SK-N-SH (cell line): ENCODE data around the gene AK5. TPM values are rescaled to one million over a fixed set of nuclear protein-coding genes. Genes with fewer than 3 reads are reported as not detected.

Source experiments
- CTCF ChIA-PET: fragments of 300-600, 350-600 bp; formaldehyde crosslinking; extraction: SDS; loops from one replicate; lab custom pipeline; 2021; lab: Yijun Ruan, JAX
- POLR2A ChIA-PET: fragments of 350-600 bp; sonication (Branson Sonifier 250); formaldehyde crosslinking; extraction: SDS; loops from one replicate; lab custom pipeline; 2020; ENCODE audit warnings: antibody characterized with exemption, inconsistent platforms; lab: Yijun Ruan, JAX
- DNase-seq: peaks from one replicate; pipeline ENCODE4 v3.0.0; 2012
- H2AFZ ChIP-seq: fragments of 200-600 bp; sonication (generic); 2 replicates; pipeline ENCODE4 v1.8.1; 2016; ENCODE audit warnings: antibody characterized with exemption, mild to moderate bottlenecking, low read depth
- H3F3A ChIP-seq: fragments of 200-600 bp; sonication (generic); replicated peaks from 2 replicates; pipeline ENCODE3; 2016; ENCODE audit warnings: antibody characterized with exemption, mild to moderate bottlenecking; ENCODE audit not compliant: insufficient read depth
- H3K27ac ChIP-seq, 2 experiments: fragments of 200-500 bp in 1 of 2; fragments of 200-600 bp in 1 of 2; sonication (Bioruptor generic) in 1 of 2; sonication (generic), shearing (Covaris generic) in 1 of 2; 2 replicates each; pipeline versions ENCODE4 v1.5.1 to v1.6.1; 2014 to 2016; ENCODE audit warnings: low read depth in 2 of 2, inconsistent platforms in 1 of 2, low read length in 1 of 2, mild to moderate bottlenecking in 1 of 2, mixed read lengths in 1 of 2
- H3K27me3 ChIP-seq: fragments of 200-600 bp; sonication (generic), shearing (Covaris generic); 2 replicates; pipeline ENCODE4 v1.6.1; 2016; ENCODE audit warnings: mixed run types; ENCODE audit not compliant: insufficient read depth
- H3K36me3 ChIP-seq, 2 experiments: fragments of 200-500 bp in 1 of 2; fragments of 200-600 bp in 1 of 2; sonication (Bioruptor generic) in 1 of 2; sonication (generic) in 1 of 2; replicated peaks in 1 of 2; 2 replicates each; pipeline versions ENCODE3 to v1.5.1; 2014 to 2016; ENCODE audit warnings: low read length in 1 of 2, mild to moderate bottlenecking in 1 of 2; ENCODE audit not compliant: insufficient read depth in 2 of 2, control insufficient read depth in 1 of 2
- H3K4me1 ChIP-seq, 2 experiments: fragments of 200-500 bp in 1 of 2; fragments of 200-600 bp in 1 of 2; sonication (Bioruptor generic) in 1 of 2; sonication (generic), shearing (Covaris generic) in 1 of 2; 2 replicates each; pipeline versions ENCODE4 v1.5.1 to v1.6.1; 2014 to 2016; ENCODE audit warnings: low read depth in 1 of 2, low read length in 1 of 2, mixed run types in 1 of 2; ENCODE audit not compliant: insufficient read depth in 2 of 2, control insufficient read depth in 1 of 2
- H3K4me2 ChIP-seq: fragments of 200-600 bp; sonication (generic), shearing (Covaris generic); 2 replicates; pipeline ENCODE4 v1.6.1; 2017; ENCODE audit warnings: mixed run types
- H3K4me3 ChIP-seq, 2 experiments: fragments of 200-500 bp in 1 of 2; fragments of 200-600 bp in 1 of 2; sonication (Bioruptor generic) in 1 of 2; sonication (generic), shearing (Covaris generic) in 1 of 2; 2 replicates each; pipeline versions ENCODE4 v1.5.1 to v1.8.1; 2014 to 2016; ENCODE audit warnings: low read depth in 2 of 2, inconsistent platforms in 1 of 2, low read length in 1 of 2, mild to moderate bottlenecking in 1 of 2, mixed read lengths in 1 of 2, moderate library complexity in 1 of 2
- H3K79me2 ChIP-seq: fragments of 200-600 bp; sonication (generic); 2 replicates; pipeline ENCODE4 v1.8.1; 2017; ENCODE audit warnings: mild to moderate bottlenecking; ENCODE audit not compliant: insufficient read depth
- H3K9ac ChIP-seq: fragments of 200-600 bp; sonication (generic); 2 replicates; pipeline ENCODE4 v1.6.1; 2017; ENCODE audit warnings: mixed run types
- H3K9me2 ChIP-seq: fragments of 200-600 bp; sonication (generic); 2 replicates; pipeline ENCODE4 v1.6.1; 2017; ENCODE audit warnings: mixed run types
- H3K9me3 ChIP-seq: fragments of 200-600 bp; sonication (generic); 2 replicates; pipeline ENCODE4 v1.6.1; 2017; ENCODE audit warnings: mixed run types, mild to moderate bottlenecking, moderate library complexity
- H4K20me1 ChIP-seq: fragments of 200-600 bp; sonication (generic); 2 replicates; pipeline ENCODE4 v1.6.1; 2017; ENCODE audit warnings: mild to moderate bottlenecking, mixed run types; ENCODE audit not compliant: insufficient read depth
- ELF1 ChIP-seq: IDR thresholded peaks from 2 replicates; pipeline ENCODE4 v1.4.0; 2012
- EZH2phosphoT487 ChIP-seq: fragments of 200-600 bp; sonication (generic); IDR thresholded peaks from 2 replicates; pipeline ENCODE4 v1.6.1; 2017; ENCODE audit warnings: low read depth, mixed run types, mild to moderate bottlenecking, antibody characterized with exemption, moderate library complexity, borderline replicate concordance
- FOXJ3 ChIP-seq: sonication (generic); formaldehyde crosslinking; IDR thresholded peaks from 2 replicates; pipeline ENCODE4 v1.5.1; 2020; ENCODE audit warnings: mild to moderate bottlenecking, missing genetic modification reagents
- FOXM1 ChIP-seq: IDR thresholded peaks from 2 replicates; pipeline ENCODE4 v1.4.0; 2012; ENCODE audit warnings: low read depth, mild to moderate bottlenecking
- MEF2A ChIP-seq: IDR thresholded peaks from 2 replicates; pipeline ENCODE4 v1.4.0; 2012; ENCODE audit warnings: low read depth, borderline replicate concordance
- MXI1 ChIP-seq: IDR thresholded peaks from 2 replicates; pipeline ENCODE4 v1.6.1; 2012; ENCODE audit warnings: mild to moderate bottlenecking, low read depth, low read length, improper control_type of control experiment
- NFIC ChIP-seq: IDR thresholded peaks from 2 replicates; pipeline ENCODE4 v1.4.0; 2012; ENCODE audit warnings: borderline replicate concordance
- NRF1 ChIP-seq: IDR thresholded peaks from 2 replicates; pipeline ENCODE4 v1.6.1; 2012; ENCODE audit warnings: low read depth, mild to moderate bottlenecking, low read length
- RCOR1 ChIP-seq: fragments of 150-350 bp; IDR thresholded peaks from 2 replicates; pipeline ENCODE4 v1.6.1; 2017; ENCODE audit warnings: antibody characterized with exemption, low read length
- TEAD4 ChIP-seq: IDR thresholded peaks from 2 replicates; pipeline ENCODE4 v1.4.0; 2012; ENCODE audit warnings: mild to moderate bottlenecking, borderline replicate concordance; ENCODE audit not compliant: insufficient read depth
- YY1 ChIP-seq: IDR thresholded peaks from 2 replicates; pipeline ENCODE4 v1.4.0; 2012; ENCODE audit warnings: low read depth, mild to moderate bottlenecking
- WGBS: methylation state at CpG from one replicate; pipeline ENCODE4 v1.1.6; 2017; ENCODE audit warnings: low lambda C conversion rate; 5-methylcytosine and 5-hydroxymethylcytosine counted together
- polyA plus RNA-seq, 3 experiments: library from polyadenylated mRNA; depleted of rRNA; stranded (reverse); fragments of >200 nt; gene quantifications; 2 replicates each; pipeline ENCODE4 v1.2.3, GENCODE V29; 2012
- TF ChIP-seq, protein P1 (sequence below): IDR thresholded peaks from 2 replicates; pipeline ENCODE4; 2012
- TF ChIP-seq, protein P2 (sequence below): fragments of 150-350 bp; IDR thresholded peaks from 2 replicates; pipeline ENCODE4 v1.6.1; 2017; ENCODE audit warnings: antibody characterized with exemption, low read length, low read depth, borderline replicate concordance
- TF ChIP-seq, protein P3 (sequence below): fragments of 150-350 bp; IDR thresholded peaks from 2 replicates; pipeline ENCODE4 v1.6.1; 2016; ENCODE audit warnings: mild to moderate bottlenecking, low read depth, low read length
- TF ChIP-seq, protein P4 (sequence below): IDR thresholded peaks from 2 replicates; pipeline ENCODE4 v1.6.1; 2012; ENCODE audit warnings: mild to moderate bottlenecking, low read depth, low read length, moderate library complexity
- TF ChIP-seq, protein P5 (sequence below): fragments of 200-600 bp; sonication (generic); IDR thresholded peaks from 2 replicates; pipeline ENCODE4 v1.6.1; 2017; ENCODE audit warnings: antibody characterized with exemption, mild to moderate bottlenecking, moderate library complexity
- TF ChIP-seq, protein P6 (sequence below): IDR thresholded peaks from 2 replicates; pipeline ENCODE4 v1.4.0; 2012; ENCODE audit warnings: low read depth, borderline replicate concordance

The AK5 gene
- polyA plus RNA-seq, 1 of the 3 experiments (the other 2 are of a cell fraction), result 22.9 TPM

DNA sequence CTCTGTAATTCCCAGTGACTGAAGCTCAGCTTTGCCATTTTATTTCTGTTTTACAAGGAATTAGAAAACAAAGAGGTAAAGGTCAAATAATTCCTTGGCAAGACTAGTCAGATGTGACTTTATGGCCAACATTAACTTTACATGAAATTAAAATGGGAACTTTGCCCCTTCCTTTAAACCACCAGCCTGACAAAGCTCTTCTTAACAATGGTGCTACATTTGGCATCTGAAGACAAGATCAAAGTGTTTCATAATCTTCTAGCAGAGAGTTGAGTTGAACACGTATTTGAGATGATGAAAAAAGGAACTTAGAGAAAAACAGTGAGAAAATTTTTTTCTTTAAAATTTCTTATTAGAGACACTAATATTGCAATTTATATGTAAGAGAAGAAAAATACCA lies 193.8 kb downstream of the AK5 start:
- Histone ChIP-seq H3K9ac (no peak overlapping the region), H3F3A (peaks cover 9% of the 10 kb centered on the region), H3K79me2 (no peaks in the 10 kb centered on the region), H3K27ac (no peak overlapping the region), H3K9me3 (no peaks in the 10 kb centered on the region), H3K9me2 (no peaks in the 10 kb centered on the region), H3K27me3 (no peaks in the 10 kb centered on the region), H3K4me1 (peaks cover 0 to 7% of the 10 kb centered on the region in 2 experiments; a peak in 1 of 4 replicates), H3K4me2 (no peak overlapping the region), H3K36me3 (peaks cover 0 to 4% of the 10 kb centered on the region in 2 experiments), H3K4me3 (no peak overlapping the region), H2AFZ (no peak overlapping the region), H4K20me1 (no peaks in the 10 kb centered on the region)
- no peak for DNase-seq
- CTCF ChIA-PET, result no interaction called here
- 84% methylated on average over 1 of the region's 1 CpG for WGBS
- TF ChIP-seq, protein P1, sequence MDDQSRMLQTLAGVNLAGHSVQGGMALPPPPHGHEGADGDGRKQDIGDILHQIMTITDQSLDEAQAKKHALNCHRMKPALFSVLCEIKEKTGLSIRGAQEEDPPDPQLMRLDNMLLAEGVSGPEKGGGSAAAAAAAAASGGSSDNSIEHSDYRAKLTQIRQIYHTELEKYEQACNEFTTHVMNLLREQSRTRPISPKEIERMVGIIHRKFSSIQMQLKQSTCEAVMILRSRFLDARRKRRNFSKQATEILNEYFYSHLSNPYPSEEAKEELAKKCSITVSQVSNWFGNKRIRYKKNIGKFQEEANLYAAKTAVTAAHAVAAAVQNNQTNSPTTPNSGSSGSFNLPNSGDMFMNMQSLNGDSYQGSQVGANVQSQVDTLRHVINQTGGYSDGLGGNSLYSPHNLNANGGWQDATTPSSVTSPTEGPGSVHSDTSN, result no peak
- TF ChIP-seq, protein P2, sequence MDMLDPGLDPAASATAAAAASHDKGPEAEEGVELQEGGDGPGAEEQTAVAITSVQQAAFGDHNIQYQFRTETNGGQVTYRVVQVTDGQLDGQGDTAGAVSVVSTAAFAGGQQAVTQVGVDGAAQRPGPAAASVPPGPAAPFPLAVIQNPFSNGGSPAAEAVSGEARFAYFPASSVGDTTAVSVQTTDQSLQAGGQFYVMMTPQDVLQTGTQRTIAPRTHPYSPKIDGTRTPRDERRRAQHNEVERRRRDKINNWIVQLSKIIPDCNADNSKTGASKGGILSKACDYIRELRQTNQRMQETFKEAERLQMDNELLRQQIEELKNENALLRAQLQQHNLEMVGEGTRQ, result no peak
- TF ChIP-seq RCOR1 (no peak), FOXJ3 (CRISPR knock-in tag) (no peak), NFIC (no peak), MEF2A (no peak), TEAD4 (no peak), YY1 (no peak), MXI1 (no peak), FOXM1 (no peak), EZH2phosphoT487 (no peak), NRF1 (no peak), ELF1 (no peak)
- TF ChIP-seq, protein P3, sequence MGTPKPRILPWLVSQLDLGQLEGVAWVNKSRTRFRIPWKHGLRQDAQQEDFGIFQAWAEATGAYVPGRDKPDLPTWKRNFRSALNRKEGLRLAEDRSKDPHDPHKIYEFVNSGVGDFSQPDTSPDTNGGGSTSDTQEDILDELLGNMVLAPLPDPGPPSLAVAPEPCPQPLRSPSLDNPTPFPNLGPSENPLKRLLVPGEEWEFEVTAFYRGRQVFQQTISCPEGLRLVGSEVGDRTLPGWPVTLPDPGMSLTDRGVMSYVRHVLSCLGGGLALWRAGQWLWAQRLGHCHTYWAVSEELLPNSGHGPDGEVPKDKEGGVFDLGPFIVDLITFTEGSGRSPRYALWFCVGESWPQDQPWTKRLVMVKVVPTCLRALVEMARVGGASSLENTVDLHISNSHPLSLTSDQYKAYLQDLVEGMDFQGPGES, result no peak
- TF ChIP-seq, protein P4, sequence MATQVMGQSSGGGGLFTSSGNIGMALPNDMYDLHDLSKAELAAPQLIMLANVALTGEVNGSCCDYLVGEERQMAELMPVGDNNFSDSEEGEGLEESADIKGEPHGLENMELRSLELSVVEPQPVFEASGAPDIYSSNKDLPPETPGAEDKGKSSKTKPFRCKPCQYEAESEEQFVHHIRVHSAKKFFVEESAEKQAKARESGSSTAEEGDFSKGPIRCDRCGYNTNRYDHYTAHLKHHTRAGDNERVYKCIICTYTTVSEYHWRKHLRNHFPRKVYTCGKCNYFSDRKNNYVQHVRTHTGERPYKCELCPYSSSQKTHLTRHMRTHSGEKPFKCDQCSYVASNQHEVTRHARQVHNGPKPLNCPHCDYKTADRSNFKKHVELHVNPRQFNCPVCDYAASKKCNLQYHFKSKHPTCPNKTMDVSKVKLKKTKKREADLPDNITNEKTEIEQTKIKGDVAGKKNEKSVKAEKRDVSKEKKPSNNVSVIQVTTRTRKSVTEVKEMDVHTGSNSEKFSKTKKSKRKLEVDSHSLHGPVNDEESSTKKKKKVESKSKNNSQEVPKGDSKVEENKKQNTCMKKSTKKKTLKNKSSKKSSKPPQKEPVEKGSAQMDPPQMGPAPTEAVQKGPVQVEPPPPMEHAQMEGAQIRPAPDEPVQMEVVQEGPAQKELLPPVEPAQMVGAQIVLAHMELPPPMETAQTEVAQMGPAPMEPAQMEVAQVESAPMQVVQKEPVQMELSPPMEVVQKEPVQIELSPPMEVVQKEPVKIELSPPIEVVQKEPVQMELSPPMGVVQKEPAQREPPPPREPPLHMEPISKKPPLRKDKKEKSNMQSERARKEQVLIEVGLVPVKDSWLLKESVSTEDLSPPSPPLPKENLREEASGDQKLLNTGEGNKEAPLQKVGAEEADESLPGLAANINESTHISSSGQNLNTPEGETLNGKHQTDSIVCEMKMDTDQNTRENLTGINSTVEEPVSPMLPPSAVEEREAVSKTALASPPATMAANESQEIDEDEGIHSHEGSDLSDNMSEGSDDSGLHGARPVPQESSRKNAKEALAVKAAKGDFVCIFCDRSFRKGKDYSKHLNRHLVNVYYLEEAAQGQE, result no peak
- TF ChIP-seq, protein P5, sequence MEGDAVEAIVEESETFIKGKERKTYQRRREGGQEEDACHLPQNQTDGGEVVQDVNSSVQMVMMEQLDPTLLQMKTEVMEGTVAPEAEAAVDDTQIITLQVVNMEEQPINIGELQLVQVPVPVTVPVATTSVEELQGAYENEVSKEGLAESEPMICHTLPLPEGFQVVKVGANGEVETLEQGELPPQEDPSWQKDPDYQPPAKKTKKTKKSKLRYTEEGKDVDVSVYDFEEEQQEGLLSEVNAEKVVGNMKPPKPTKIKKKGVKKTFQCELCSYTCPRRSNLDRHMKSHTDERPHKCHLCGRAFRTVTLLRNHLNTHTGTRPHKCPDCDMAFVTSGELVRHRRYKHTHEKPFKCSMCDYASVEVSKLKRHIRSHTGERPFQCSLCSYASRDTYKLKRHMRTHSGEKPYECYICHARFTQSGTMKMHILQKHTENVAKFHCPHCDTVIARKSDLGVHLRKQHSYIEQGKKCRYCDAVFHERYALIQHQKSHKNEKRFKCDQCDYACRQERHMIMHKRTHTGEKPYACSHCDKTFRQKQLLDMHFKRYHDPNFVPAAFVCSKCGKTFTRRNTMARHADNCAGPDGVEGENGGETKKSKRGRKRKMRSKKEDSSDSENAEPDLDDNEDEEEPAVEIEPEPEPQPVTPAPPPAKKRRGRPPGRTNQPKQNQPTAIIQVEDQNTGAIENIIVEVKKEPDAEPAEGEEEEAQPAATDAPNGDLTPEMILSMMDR, result no peak
- TF ChIP-seq, protein P6, sequence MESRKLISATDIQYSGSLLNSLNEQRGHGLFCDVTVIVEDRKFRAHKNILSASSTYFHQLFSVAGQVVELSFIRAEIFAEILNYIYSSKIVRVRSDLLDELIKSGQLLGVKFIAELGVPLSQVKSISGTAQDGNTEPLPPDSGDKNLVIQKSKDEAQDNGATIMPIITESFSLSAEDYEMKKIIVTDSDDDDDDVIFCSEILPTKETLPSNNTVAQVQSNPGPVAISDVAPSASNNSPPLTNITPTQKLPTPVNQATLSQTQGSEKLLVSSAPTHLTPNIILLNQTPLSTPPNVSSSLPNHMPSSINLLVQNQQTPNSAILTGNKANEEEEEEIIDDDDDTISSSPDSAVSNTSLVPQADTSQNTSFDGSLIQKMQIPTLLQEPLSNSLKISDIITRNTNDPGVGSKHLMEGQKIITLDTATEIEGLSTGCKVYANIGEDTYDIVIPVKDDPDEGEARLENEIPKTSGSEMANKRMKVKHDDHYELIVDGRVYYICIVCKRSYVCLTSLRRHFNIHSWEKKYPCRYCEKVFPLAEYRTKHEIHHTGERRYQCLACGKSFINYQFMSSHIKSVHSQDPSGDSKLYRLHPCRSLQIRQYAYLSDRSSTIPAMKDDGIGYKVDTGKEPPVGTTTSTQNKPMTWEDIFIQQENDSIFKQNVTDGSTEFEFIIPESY, result no peak
- POLR2A ChIA-PET, result no interaction called here
